H1 (cell line): ENCODE results near the gene E2F3. TPM values are rescaled to one million over a fixed set of nuclear protein-coding genes. Genes with fewer than 3 reads are reported as not detected.
A peak's percentile ranks its signal among the peaks of the same experiment; 100 is the strongest.

ENCODE experiments used
- ATF3 ChIP-seq: IDR thresholded peaks from 2 replicates; pipeline ENCODE4 v1.6.1; 2011; ENCODE audit warnings: low read depth, mild to moderate bottlenecking, low read length; ENCODE audit not compliant: insufficient read depth
- E2F6 ChIP-seq: IDR thresholded peaks from 2 replicates; pipeline ENCODE4 v1.6.1; 2012; ENCODE audit warnings: inconsistent platforms
- GABPA ChIP-seq: IDR thresholded peaks from 2 replicates; pipeline ENCODE4 v1.6.1; 2011; ENCODE audit warnings: mild to moderate bottlenecking, low read length, moderate library complexity, borderline replicate concordance; ENCODE audit not compliant: insufficient read depth
- KDM1A ChIP-seq: fragments of 200-600, 300-600 bp; sonication (generic); IDR thresholded peaks from 2 replicates; pipeline ENCODE4 v1.7.1; 2016; ENCODE audit warnings: mild to moderate bottlenecking, low read length, borderline replicate concordance
- RAD21 ChIP-seq, 2 experiments: IDR thresholded peaks in 1 of 2; conservative IDR thresholded peaks in 1 of 2; 2 replicates each; pipeline ENCODE4 v1.6.1; 2011; ENCODE audit warnings: low read depth in 2 of 2, low read length in 2 of 2, improper control_type of control experiment in 1 of 2, inconsistent platforms in 1 of 2, mild to moderate bottlenecking in 1 of 2, moderate library complexity in 1 of 2
- SIN3A ChIP-seq, 2 experiments: IDR thresholded peaks in 1 of 2; conservative IDR thresholded peaks in 1 of 2; 2 replicates each; pipeline ENCODE4 v1.6.1; 2011 to 2012; ENCODE audit warnings: low read length in 2 of 2, improper control_type of control experiment in 1 of 2, low read depth in 1 of 2, mild to moderate bottlenecking in 1 of 2
- YY1 ChIP-seq: IDR thresholded peaks from 2 replicates; pipeline ENCODE4 v1.6.1; 2011; ENCODE audit warnings: low read depth, mild to moderate bottlenecking, low read length
- polyA plus RNA-seq, 7 experiments: library from polyadenylated mRNA; depleted of rRNA in 3 of 7; stranded (reverse) in 5 of 7; unstranded in 2 of 7; fragments of >200 nt in 5 of 7; fragments of 200-250 nt in 2 of 7; gene quantifications; 1 replicate in 5 of 7; 2 replicates in 1 of 7; 4 replicates in 1 of 7; pipeline versions ENCODE4 v1.2.1 to v1.2.3, GENCODE V29; 2011 to 2013; ENCODE audit warnings: missing spikeins in 2 of 7, mixed read lengths in 2 of 7
- total RNA-seq: library from RNA; stranded (reverse); fragmentation: NEBNext Ultra II Directional; extraction: Animal tissue kit (Norgen Biotek cat#: 25700); gene quantifications from 2 replicates; pipeline ENCODE4 v1.2.1, GENCODE V29; 2021

The E2F3 gene
- total and polyA plus RNA-seq, 2 of the 8 experiments (the other 6 are each of a cell fraction or from before 2014, with no cell fraction given): 14.9 to 42.2 TPM

GRCh38 chr6:20404641-20405032 lies 3.0 kb downstream of the E2F3 start (continued):
- TF ChIP-seq E2F6 (no peak), KDM1A (no peak), ATF3 (no peak), RAD21 (IDR thresholded peaks at IDR 0.05 in 1 of 2, conservative IDR thresholded peaks at IDR 0.05 in 1 of 2; ENCODE audit: low read depth in 2 of 2, low read length in 2 of 2) (peak; percentile 29 to 52; a peak in 3 of 4 replicates), YY1 (no peak), GABPA (no peak), SIN3A (conservative IDR thresholded peaks at IDR 0.05 in 1 of 2, IDR thresholded peaks at IDR 0.05 in 1 of 2; ENCODE audit: low read depth in 1 of 2, low read length in 2 of 2) (0 out of 4 replicates have a peak, but pooled peaks of 1 of the 2 experiments have one; percentile 17)
- TF ChIP-seq, all 59 proteins: peak for 3
